WTC11 (cell line): ENCODE measurements around the gene CACNA2D3.

Source experiments
- CREB1 ChIP-seq: sonication (generic); formaldehyde crosslinking; IDR thresholded peaks from 2 replicates; pipeline ENCODE4 v1.8.0; 2023; ENCODE audit warnings: mild to moderate bottlenecking, missing genetic modification reagents
- GABPB1 ChIP-seq: sonication (generic); formaldehyde crosslinking; IDR thresholded peaks from 2 replicates; pipeline ENCODE4 v1.8.1; 2023; ENCODE audit warnings: mild to moderate bottlenecking, missing genetic modification reagents
- IRF1 ChIP-seq: sonication (generic); formaldehyde crosslinking; IDR thresholded peaks from 2 replicates; pipeline ENCODE4 v1.8.0; 2023; ENCODE audit warnings: missing genetic modification reagents
- KAT7 ChIP-seq: sonication (generic); formaldehyde crosslinking; IDR thresholded peaks from 2 replicates; pipeline ENCODE4 v1.8.1; 2023; ENCODE audit warnings: missing genetic modification reagents, mild to moderate bottlenecking, borderline replicate concordance
- TEAD1 ChIP-seq: sonication (generic); formaldehyde crosslinking; IDR thresholded peaks from 2 replicates; pipeline ENCODE4 v1.8.0; 2022; ENCODE audit warnings: mild to moderate bottlenecking, missing genetic modification reagents
- ZNF281 ChIP-seq: sonication (generic); formaldehyde crosslinking; IDR thresholded peaks from 2 replicates; pipeline ENCODE4 v1.8.0; 2023; ENCODE audit warnings: mild to moderate bottlenecking, missing genetic modification reagents
- TF ChIP-seq, protein P1 (sequence below): sonication (generic); formaldehyde crosslinking; IDR thresholded peaks from 2 replicates; pipeline ENCODE4 v1.8.1; 2022; ENCODE audit warnings: low read depth, missing genetic modification reagents, borderline replicate concordance
- TF ChIP-seq, protein P2 (sequence below): fragments of 200-600 bp; IDR thresholded peaks from 2 replicates; pipeline ENCODE4 v1.8.0; 2022; ENCODE audit warnings: antibody characterized with exemption

DNA sequence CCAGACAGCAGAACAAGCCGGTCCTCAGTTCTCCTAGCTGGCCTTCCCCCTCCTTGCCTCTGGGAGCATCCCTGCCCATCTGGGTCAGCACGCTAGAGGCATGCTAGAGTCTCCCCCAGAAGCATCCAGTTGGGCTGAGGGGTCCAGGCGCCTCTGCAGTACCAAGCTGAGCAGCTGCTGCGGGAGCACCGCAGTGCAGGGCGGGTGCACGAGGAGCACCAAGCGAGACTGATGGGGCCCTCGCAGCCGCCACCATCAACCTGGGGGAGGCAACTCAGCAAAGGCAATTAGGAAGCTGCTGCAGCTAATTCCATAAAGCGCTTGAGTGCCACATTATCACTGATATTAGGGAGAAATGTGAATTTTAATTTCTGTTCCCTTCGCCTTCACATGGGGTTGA is 12.4 kb downstream of the CACNA2D3 start:
- TF ChIP-seq, protein P1, sequence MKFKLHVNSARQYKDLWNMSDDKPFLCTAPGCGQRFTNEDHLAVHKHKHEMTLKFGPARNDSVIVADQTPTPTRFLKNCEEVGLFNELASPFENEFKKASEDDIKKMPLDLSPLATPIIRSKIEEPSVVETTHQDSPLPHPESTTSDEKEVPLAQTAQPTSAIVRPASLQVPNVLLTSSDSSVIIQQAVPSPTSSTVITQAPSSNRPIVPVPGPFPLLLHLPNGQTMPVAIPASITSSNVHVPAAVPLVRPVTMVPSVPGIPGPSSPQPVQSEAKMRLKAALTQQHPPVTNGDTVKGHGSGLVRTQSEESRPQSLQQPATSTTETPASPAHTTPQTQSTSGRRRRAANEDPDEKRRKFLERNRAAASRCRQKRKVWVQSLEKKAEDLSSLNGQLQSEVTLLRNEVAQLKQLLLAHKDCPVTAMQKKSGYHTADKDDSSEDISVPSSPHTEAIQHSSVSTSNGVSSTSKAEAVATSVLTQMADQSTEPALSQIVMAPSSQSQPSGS (CRISPR knock-in tag) = no peak
- TF ChIP-seq, protein P2, sequence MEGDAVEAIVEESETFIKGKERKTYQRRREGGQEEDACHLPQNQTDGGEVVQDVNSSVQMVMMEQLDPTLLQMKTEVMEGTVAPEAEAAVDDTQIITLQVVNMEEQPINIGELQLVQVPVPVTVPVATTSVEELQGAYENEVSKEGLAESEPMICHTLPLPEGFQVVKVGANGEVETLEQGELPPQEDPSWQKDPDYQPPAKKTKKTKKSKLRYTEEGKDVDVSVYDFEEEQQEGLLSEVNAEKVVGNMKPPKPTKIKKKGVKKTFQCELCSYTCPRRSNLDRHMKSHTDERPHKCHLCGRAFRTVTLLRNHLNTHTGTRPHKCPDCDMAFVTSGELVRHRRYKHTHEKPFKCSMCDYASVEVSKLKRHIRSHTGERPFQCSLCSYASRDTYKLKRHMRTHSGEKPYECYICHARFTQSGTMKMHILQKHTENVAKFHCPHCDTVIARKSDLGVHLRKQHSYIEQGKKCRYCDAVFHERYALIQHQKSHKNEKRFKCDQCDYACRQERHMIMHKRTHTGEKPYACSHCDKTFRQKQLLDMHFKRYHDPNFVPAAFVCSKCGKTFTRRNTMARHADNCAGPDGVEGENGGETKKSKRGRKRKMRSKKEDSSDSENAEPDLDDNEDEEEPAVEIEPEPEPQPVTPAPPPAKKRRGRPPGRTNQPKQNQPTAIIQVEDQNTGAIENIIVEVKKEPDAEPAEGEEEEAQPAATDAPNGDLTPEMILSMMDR = no peak
- TF ChIP-seq GABPB1 (CRISPR knock-in tag) (no peak), CREB1 (no peak), KAT7 (CRISPR knock-in tag) (no peak), TEAD1 (CRISPR knock-in tag) (no peak), ZNF281 (CRISPR knock-in tag) (no peak), IRF1 (CRISPR knock-in tag) (no peak)
